Activated naive CD8-positive, alpha-beta T cell treated with anti-CD3 and anti-CD28 coated beads, Interleukin-2, amount 10 ng/mL, durations not matched to agents 7 days and 5 days (primary cell): ENCODE measurements around the gene NUP62. TPM values are rescaled to one million over a fixed set of nuclear protein-coding genes. Genes with fewer than 3 reads are reported as not detected.

ENCODE experiments used
- ATAC-seq: fragments of 150-1000 bp; cut with Tn5 transposase; one replicate; pipeline ENCODE4 v1.10.0; 2021; ENCODE audit warnings: low read depth, moderate library complexity
- POLR2A ChIA-PET: fragments of 350-600 bp; sonication (Branson Sonifier 250); formaldehyde crosslinking; loops from one replicate; lab custom pipeline; 2021; ENCODE audit warnings: antibody characterized with exemption; lab: Charles Lee
- DNase-seq: peaks from one replicate; pipeline ENCODE4 v3.0.0; 2021
- H3K27ac Mint-ChIP-seq: one replicate; pipeline ENCODE4 v1.8.0; 2022; ENCODE audit warnings: mild to moderate bottlenecking, mixed read lengths
- H3K27me3 Mint-ChIP-seq: one replicate; pipeline ENCODE4 v1.8.0; 2022; ENCODE audit warnings: mild to moderate bottlenecking, moderate library complexity, mixed read lengths
- H3K36me3 Mint-ChIP-seq: one replicate; pipeline ENCODE4 v1.8.0; 2021; ENCODE audit warnings: mild to moderate bottlenecking, mixed read lengths
- H3K4me1 Mint-ChIP-seq: one replicate; pipeline ENCODE4 v1.8.0; 2021; ENCODE audit warnings: mixed read lengths
- H3K4me3 Mint-ChIP-seq: one replicate; pipeline ENCODE4 v1.8.0; 2022; ENCODE audit warnings: mild to moderate bottlenecking, moderate library complexity, mixed read lengths
- H3K9me3 Mint-ChIP-seq: one replicate; pipeline ENCODE4 v1.8.0; 2021; ENCODE audit warnings: mixed read lengths
- total RNA-seq, 2 experiments: library from RNA; stranded (reverse); gene quantifications; one replicate each; pipeline ENCODE4 v1.2.3, GENCODE V29; 2021

NUP62 gene
- total RNA-seq, 2 experiments from 2014 or later, result 94.2 to 105 TPM

- Mint-ChIP-seq H3K36me3 (peaks cover 9% of the 10 kb centered on the region), H3K9me3 (no peaks in the 10 kb centered on the region), H3K4me3 (no peak within 1 kb of the TSS), H3K27me3 (no peaks in the 10 kb centered on the region), H3K27ac (no peak within 1 kb of the TSS), H3K4me1 (peaks cover 25% of the 10 kb centered on the region)
- DNase-seq, result peak; percentile 94
- POLR2A ChIA-PET, result interaction anchor here (0.6 to 3.1 kb wide), 14 partner anchors 8 to 160 kb away, joined by 3 to 25 read pairs (median 5); partner anchors contain the start of genes ATF5, FUZ, IL4I1 and NUP62
- peak; percentile 72 for ATAC-seq
Observed at GRCh38 chr19:49877020-49877878, 52.1 kb downstream of the NUP62 start, which contains the start of the genes AKT1S1 and TBC1D17. Gene AKT1S1 (minus strand): TSS chr19:49877355. CDS start chr19:49873295, 4,060 bp downstream. Gene TBC1D17 (plus strand): TSS chr19:49877702. CDS start chr19:49877724, 22 bp downstream.

- ATAC-seq, result peak; percentile 59
- POLR2A ChIA-PET, result interaction anchor here (0.6 to 3.1 kb wide), 15 partner anchors 7 to 160 kb away, joined by 3 to 25 read pairs (median 5); partner anchors contain the start of genes ATF5, FUZ, IL4I1 and NUP62
- Mint-ChIP-seq H3K4me1 (peaks cover 32% of the 10 kb centered on the region), H3K36me3 (peaks cover 9% of the 10 kb centered on the region), H3K9me3 (no peaks in the 10 kb centered on the region), H3K27me3 (no peaks in the 10 kb centered on the region), H3K27ac (no peak overlapping the region), H3K4me3 (no peak overlapping the region)
- peak; percentile 98 for DNase-seq
Observed at GRCh38 chr19:49876422-49877019, 52.8 kb downstream of the NUP62 start.

- Mint-ChIP-seq H3K4me1 (peaks cover 32% of the 10 kb centered on the region), H3K27me3 (no peaks in the 10 kb centered on the region), H3K4me3 (no peak overlapping the region), H3K36me3 (peaks cover 9% of the 10 kb centered on the region), H3K27ac (no peak overlapping the region), H3K9me3 (no peaks in the 10 kb centered on the region)
- DNase-seq (peak; percentile 75), ATAC-seq (no peak)
- POLR2A ChIA-PET, result interaction anchor here (0.6 to 3.1 kb wide), 6 partner anchors 9 to 63 kb away, joined by 4 to 25 read pairs (median 7); partner anchors contain the start of genes ATF5, FUZ, NUP62 and PNKP
Observed at GRCh38 chr19:49875857-49876421, 53.4 kb downstream of the NUP62 start.

- POLR2A ChIA-PET, result interaction anchor here (0.6 to 3.1 kb wide), 6 partner anchors 8 to 310 kb away, joined by 3 to 25 read pairs (median 5); partner anchors contain the start of genes ATF5, FUZ, NUP62 and PNKP
- Mint-ChIP-seq H3K4me3 (no peak overlapping the region), H3K4me1 (peaks cover 36% of the 10 kb centered on the region), H3K27ac (no peak overlapping the region), H3K9me3 (no peaks in the 10 kb centered on the region), H3K27me3 (no peaks in the 10 kb centered on the region), H3K36me3 (peaks cover 7% of the 10 kb centered on the region)
- no peak for DNase-seq
- no peak for ATAC-seq
Observed at GRCh38 chr19:49875177-49875576, 54.1 kb downstream of the NUP62 start.

GRCh38 chr19:49874503-49875157, 54.7 kb downstream of the NUP62 start:
- Mint-ChIP-seq H3K27ac (no peak overlapping the region), H3K4me3 (no peak overlapping the region), H3K9me3 (no peaks in the 10 kb centered on the region), H3K36me3 (peaks cover 7% of the 10 kb centered on the region), H3K27me3 (no peaks in the 10 kb centered on the region), H3K4me1 (peaks cover 37% of the 10 kb centered on the region)
- no peak for DNase-seq
- ATAC-seq, result no peak
- POLR2A ChIA-PET, result interaction anchor here (0.6 to 2.9 kb wide), 4 partner anchors 11 to 309 kb away, joined by 3 to 20 read pairs (median 3); partner anchors contain the start of genes ATF5 and NUP62

GRCh38 chr19:49873834-49874233, 55.5 kb downstream of the NUP62 start:
- no peaks in the 10 kb centered on the region for H3K9me3 Mint-ChIP-seq
- no peak overlapping the region for H3K27ac Mint-ChIP-seq
- no peak for DNase-seq
- POLR2A ChIA-PET, result no interaction called here
- H3K4me1 Mint-ChIP-seq, result peaks cover 32% of the 10 kb centered on the region
- ATAC-seq, result no peak
- H3K36me3 Mint-ChIP-seq, result peaks cover 4% of the 10 kb centered on the region
- no peak overlapping the region for H3K4me3 Mint-ChIP-seq
- H3K27me3 Mint-ChIP-seq, result no peaks in the 10 kb centered on the region

GRCh38 chr19:49873129-49873521, 56.2 kb downstream of the NUP62 start:
- Mint-ChIP-seq H3K36me3 (peaks cover 3% of the 10 kb centered on the region), H3K9me3 (no peaks in the 10 kb centered on the region), H3K27ac (peak overlapping the region; percentile 43), H3K4me1 (peaks cover 27% of the 10 kb centered on the region), H3K27me3 (no peaks in the 10 kb centered on the region), H3K4me3 (no peak overlapping the region)
- DNase-seq, result no peak
- no peak for ATAC-seq
- POLR2A ChIA-PET, result no interaction called here

GRCh38 chr19:49872245-49873128, 56.8 kb downstream of the NUP62 start:
- Mint-ChIP-seq H3K9me3 (no peaks in the 10 kb centered on the region), H3K4me1 (peaks cover 27% of the 10 kb centered on the region), H3K36me3 (no peaks in the 10 kb centered on the region), H3K27me3 (no peaks in the 10 kb centered on the region), H3K4me3 (no peak overlapping the region), H3K27ac (peak overlapping the region; percentile 42)
- DNase-seq (no peak), ATAC-seq (no peak)
- POLR2A ChIA-PET, result no interaction called here

- Mint-ChIP-seq H3K36me3 (no peaks in the 10 kb centered on the region), H3K4me3 (no peak overlapping the region), H3K9me3 (no peaks in the 10 kb centered on the region), H3K27me3 (no peaks in the 10 kb centered on the region), H3K27ac (peak overlapping the region; percentile 42), H3K4me1 (peaks cover 27% of the 10 kb centered on the region)
- ATAC-seq, result no peak
- POLR2A ChIA-PET, result no interaction called here
- no peak for DNase-seq
Observed at GRCh38 chr19:49871349-49871985, 57.8 kb downstream of the NUP62 start.

GRCh38 chr19:49870309-49870901, 58.9 kb downstream of the NUP62 start:
- DNase-seq, result no peak
- H3K9me3 Mint-ChIP-seq, result no peaks in the 10 kb centered on the region
- no peak overlapping the region for H3K4me3 Mint-ChIP-seq
- no peak for ATAC-seq
- H3K27ac Mint-ChIP-seq, result peak overlapping the region; percentile 94
- H3K4me1 Mint-ChIP-seq, result peaks cover 33% of the 10 kb centered on the region
- no peaks in the 10 kb centered on the region for H3K27me3 Mint-ChIP-seq
- POLR2A ChIA-PET, result interaction anchor here (1.2 to 2.0 kb wide), 4 partner anchors 7 to 59 kb away, joined by 4 to 17 read pairs (median 10); partner anchors contain the start of genes AKT1S1, ATF5, FUZ and NUP62
- H3K36me3 Mint-ChIP-seq, result peaks cover 3% of the 10 kb centered on the region
